H1 (cell line): Measurements from ENCODE around the gene NUP62CL. TPM values are rescaled to one million over a fixed set of nuclear protein-coding genes. Genes with fewer than 3 reads are reported as not detected.

Source experiments
- BACH1 ChIP-seq: IDR thresholded peaks from 2 replicates; pipeline ENCODE4 v1.6.1; 2012; ENCODE audit warnings: low read length, improper control_type of control experiment
- BCL11A ChIP-seq, 2 experiments: IDR thresholded peaks; one replicate each; pipeline ENCODE4 v1.6.1; 2011; ENCODE audit warnings: low read depth in 2 of 2, low read length in 2 of 2, mild to moderate bottlenecking in 2 of 2
- KDM1A ChIP-seq: fragments of 200-600, 300-600 bp; sonication (generic); IDR thresholded peaks from 2 replicates; pipeline ENCODE4 v1.7.1; 2016; ENCODE audit warnings: mild to moderate bottlenecking, low read length, borderline replicate concordance
- polyA plus RNA-seq, 7 experiments: library from polyadenylated mRNA; depleted of rRNA in 3 of 7; stranded (reverse) in 5 of 7; unstranded in 2 of 7; fragments of >200 nt in 5 of 7; fragments of 200-250 nt in 2 of 7; gene quantifications; 1 replicate in 5 of 7; 2 replicates in 1 of 7; 4 replicates in 1 of 7; pipeline versions ENCODE4 v1.2.1 to v1.2.3, GENCODE V29; 2011 to 2013; ENCODE audit warnings: missing spikeins in 2 of 7, mixed read lengths in 2 of 7
- small RNA-seq: library from polyadenylated mRNA; stranded (forward); fragments of <200 nt; extraction: miRNeasy Mini kit (QIAGEN cat#:217004); gene quantifications from one replicate; pipeline ENCODE3, GENCODE V24; 2013; ENCODE audit not compliant: insufficient read depth
- total RNA-seq: library from RNA; stranded (reverse); fragmentation: NEBNext Ultra II Directional; extraction: Animal tissue kit (Norgen Biotek cat#: 25700); gene quantifications from 2 replicates; pipeline ENCODE4 v1.2.1, GENCODE V29; 2021

Gene NUP62CL
- total and polyA plus RNA-seq, 2 of the 8 experiments (the other 6 are each of a cell fraction or from before 2014, with no cell fraction given), result 3.3 to 6.2 TPM

GRCh38 chrX:107076158-107076557 is 130.1 kb downstream of the NUP62CL start (continued):
- TF ChIP-seq KDM1A (no peak), BCL11A (IDR thresholded peaks at IDR 0.05; ENCODE audit: low read depth in 2 of 2, low read length in 2 of 2) (no peak), BACH1 (no peak)

Small RNA genes lying within 50 kb of the gene (small RNA-seq; reads per million reads assigned to genes)
- gene RF00019, result not detected

Other genes starting within 250 kb of the NUP62CL start
- gene MORC4, start 206.2 kb downstream of the NUP62CL start, total RNA-seq, result 1.9 and 2.5 TPM in 2 replicates
- 0.77 and 1.4 TPM in 2 replicates for gene MORC4, start 206.2 kb downstream of the NUP62CL start, polyA plus RNA-seq (2011; rRNA removed)
- 26.2 and 26.4 TPM in 2 replicates for gene RBM41, start 87.6 kb downstream of the NUP62CL start, total RNA-seq
- gene RBM41, start 87.6 kb downstream of the NUP62CL start, polyA plus RNA-seq (2011; rRNA removed), result 2.1 and 2.6 TPM in 2 replicates
- not detected in 2 replicates for gene DNAAF6, start 178 bp upstream of the NUP62CL start, total RNA-seq
- not detected in 2 replicates for gene DNAAF6, start 178 bp upstream of the NUP62CL start, polyA plus RNA-seq (2011; rRNA removed)
- gene FRMPD3, start 243.2 kb upstream of the NUP62CL start, total RNA-seq, result 0.56 and 0.61 TPM in 2 replicates
- gene FRMPD3, start 243.2 kb upstream of the NUP62CL start, polyA plus RNA-seq (2011; rRNA removed), result 0.38 and 0.64 TPM in 2 replicates